ENCODE measurements around the gene PDCD10. TPM values are rescaled to one million over a fixed set of nuclear protein-coding genes. Genes with fewer than 3 reads are reported as not detected.

PDCD10 gene
- 79.5 and 84.6 TPM in 2 replicates for total RNA-seq (2021)
- percentile 97 among the genes with signal in this experiment for Bru-seq, nascent RNA
- BruChase-seq, experiment 1, labeled RNA remaining after a 2-hour chase: percentile 93 among the genes with signal in this experiment
- BruChase-seq, experiment 2, labeled RNA remaining after a 6-hour chase: percentile 85 among the genes with signal in this experiment
- long read RNA-seq, transcript PDCD10-208 (9 exons, 1,360 nt): minor isoform, 33 of 205 reads
- long read RNA-seq, transcript PDCD10-209 (9 exons, 849 nt): minor isoform, 6 of 205 reads
- long read RNA-seq, transcript PDCD10-202 (8 exons, 934 nt): minor isoform, 11 of 205 reads
- long read RNA-seq, transcript PDCD10-218 (8 exons, 1,276 nt): major isoform, 122 of 205 reads
- long read RNA-seq, partial matches to known transcripts: 6 of 205 reads
- long read RNA-seq, other reads (novel, unspliced or antisense): 24 of 205 reads

DNA sequence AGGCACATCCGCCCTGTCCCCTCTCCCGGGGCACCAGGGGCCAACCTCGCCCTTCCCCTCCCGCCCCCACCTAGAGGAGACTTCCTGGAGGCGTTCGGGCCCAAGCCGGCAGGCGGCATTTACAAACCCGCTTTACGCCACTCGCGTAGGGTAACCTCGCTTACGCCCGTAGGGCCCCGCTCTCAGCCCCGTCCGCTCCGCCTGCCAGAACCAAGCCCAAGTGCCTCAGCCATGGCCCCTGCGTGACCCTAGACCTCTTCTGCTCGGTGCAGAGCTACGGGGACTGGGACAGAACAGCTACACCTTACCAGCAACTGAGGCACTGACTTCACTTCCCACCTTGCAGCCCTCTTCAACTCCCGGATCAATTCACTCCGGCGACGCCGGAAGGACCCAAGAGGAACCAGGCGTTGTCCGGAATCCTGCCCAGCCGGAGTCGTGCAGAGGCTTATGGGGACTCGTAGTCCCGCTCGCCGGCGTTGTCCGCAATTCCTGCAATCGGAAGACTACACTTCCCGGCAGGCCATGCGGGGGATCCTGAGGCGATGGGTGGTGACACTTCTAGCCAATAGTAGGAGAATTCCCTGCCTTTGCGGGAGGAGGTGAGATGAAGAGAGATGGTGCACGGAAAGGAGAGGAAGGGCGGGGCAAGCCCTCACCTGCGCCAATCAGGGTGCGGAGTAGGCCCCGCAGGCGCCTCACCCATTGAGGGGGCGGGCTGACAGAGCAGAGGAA, at the start of gene PDCD10:
TSS of gene PDCD10 (minus strand) at position 395 of the 735 bp plus-strand sequence. CDS start 14,735 bp downstream, outside the sequence.
- DNase-seq: peak; percentile 99
- H3K4me1 ChIP-seq (replicated peaks; ENCODE audit: insufficient read depth): peaks cover 29% of the 10 kb centered on the region
- BruUV-seq (replicated peaks): no TSS peak
- H3K4me2 ChIP-seq: peak within 1 kb of the TSS; percentile 89
- H3K27ac ChIP-seq: peak within 1 kb of the TSS; percentile 70
- no peaks in the 10 kb centered on the region for H3K9me3 ChIP-seq (ENCODE audit: insufficient read depth, low read depth)
- H2AFZ ChIP-seq: peak within 1 kb of the TSS; percentile 98
- 0 out of 2 replicates have a peak, but pooled peaks cover 4% of the 10 kb centered on the region for H3K36me3 ChIP-seq (ENCODE audit: low read depth)
- ChIA-PET POLR2A (ENCODE audit: unreplicated experiment) (interaction anchor here (0.6 kb wide), 1 partner anchor 9 kb away, joined by 3 read pairs; no protein-coding TSS in a partner anchor), CTCF (no interaction called here)
- H3K4me3 ChIP-seq: peak within 1 kb of the TSS; percentile 87
- intact Hi-C loops (cut with micrococcal nuclease; ENCODE audit: unreplicated experiment): loop anchor here (1.0 to 5.0 kb wide), 2 partner anchors 327 to 361 kb away; partner anchors contain the start of gene GOLIM4
- no peak for TF ChIP-seq EZH2 (IDR thresholded peaks at IDR 0.05; ENCODE audit: low read depth)
- TF ChIP-seq, protein P1, sequence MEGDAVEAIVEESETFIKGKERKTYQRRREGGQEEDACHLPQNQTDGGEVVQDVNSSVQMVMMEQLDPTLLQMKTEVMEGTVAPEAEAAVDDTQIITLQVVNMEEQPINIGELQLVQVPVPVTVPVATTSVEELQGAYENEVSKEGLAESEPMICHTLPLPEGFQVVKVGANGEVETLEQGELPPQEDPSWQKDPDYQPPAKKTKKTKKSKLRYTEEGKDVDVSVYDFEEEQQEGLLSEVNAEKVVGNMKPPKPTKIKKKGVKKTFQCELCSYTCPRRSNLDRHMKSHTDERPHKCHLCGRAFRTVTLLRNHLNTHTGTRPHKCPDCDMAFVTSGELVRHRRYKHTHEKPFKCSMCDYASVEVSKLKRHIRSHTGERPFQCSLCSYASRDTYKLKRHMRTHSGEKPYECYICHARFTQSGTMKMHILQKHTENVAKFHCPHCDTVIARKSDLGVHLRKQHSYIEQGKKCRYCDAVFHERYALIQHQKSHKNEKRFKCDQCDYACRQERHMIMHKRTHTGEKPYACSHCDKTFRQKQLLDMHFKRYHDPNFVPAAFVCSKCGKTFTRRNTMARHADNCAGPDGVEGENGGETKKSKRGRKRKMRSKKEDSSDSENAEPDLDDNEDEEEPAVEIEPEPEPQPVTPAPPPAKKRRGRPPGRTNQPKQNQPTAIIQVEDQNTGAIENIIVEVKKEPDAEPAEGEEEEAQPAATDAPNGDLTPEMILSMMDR (conservative IDR thresholded peaks at IDR 0.05): no peak
- H3K27me3 ChIP-seq (ENCODE audit: insufficient read depth, low read depth): no peaks in the 10 kb centered on the region
- H3K79me2 ChIP-seq (ENCODE audit: low read depth): peaks cover 47% of the 10 kb centered on the region
- peaks cover 11% of the 10 kb centered on the region; the same call in 1 of the 2 replicates for H3F3A ChIP-seq (ENCODE audit: insufficient read depth, low read depth)
- peaks cover 29% of the 10 kb centered on the region for H4K20me1 ChIP-seq (ENCODE audit: insufficient read depth)
- no peaks in the 10 kb centered on the region for H3K9me2 ChIP-seq (ENCODE audit: insufficient read depth)

DNA sequence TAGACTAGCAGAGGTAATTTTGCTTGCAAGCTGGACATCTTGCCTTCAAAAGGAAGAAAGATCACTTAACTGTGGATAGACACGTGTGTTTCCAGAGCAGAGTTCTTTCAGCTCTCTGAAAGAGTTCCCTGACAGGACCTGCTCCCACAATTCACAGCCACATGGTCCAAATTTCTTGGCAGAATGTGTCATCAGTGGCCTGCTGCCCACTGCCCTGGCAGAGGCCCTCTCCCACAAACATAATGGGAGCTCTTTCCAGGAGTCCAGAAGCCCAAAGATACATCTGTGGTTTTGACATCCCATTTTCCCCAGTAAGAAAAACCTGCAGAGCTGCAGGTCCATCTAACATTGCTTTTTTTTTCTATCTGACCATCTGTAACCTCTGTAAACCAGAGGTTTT, 49.1 kb upstream of the PDCD10 start:
- H3K4me2 ChIP-seq: no peak overlapping the region

More for the DNA sequence above, 49.1 kb upstream of the PDCD10 start:
- no peak for DNase-seq
- H3K79me2 ChIP-seq (ENCODE audit: low read depth): no peaks in the 10 kb centered on the region
- TF ChIP-seq EZH2 (IDR thresholded peaks at IDR 0.05; ENCODE audit: low read depth): no peak
- TF ChIP-seq, protein P1 (conservative IDR thresholded peaks at IDR 0.05): no peak
- H3K27ac ChIP-seq: no peak overlapping the region
- H3K27me3 ChIP-seq (ENCODE audit: insufficient read depth, low read depth): no peaks in the 10 kb centered on the region
- no peaks in the 10 kb centered on the region for H3K4me1 ChIP-seq (replicated peaks; ENCODE audit: insufficient read depth)
- 0 out of 2 replicates have a peak, but pooled peaks cover 4% of the 10 kb centered on the region for H3K9me2 ChIP-seq (ENCODE audit: insufficient read depth)
- no peaks in the 10 kb centered on the region for H3K36me3 ChIP-seq (ENCODE audit: low read depth)
- ChIA-PET POLR2A (ENCODE audit: unreplicated experiment) (no interaction called here), CTCF (no interaction called here)
- H3K9me3 ChIP-seq (ENCODE audit: insufficient read depth, low read depth): no peaks in the 10 kb centered on the region
- no TSS peak for BruUV-seq (replicated peaks)
- no peaks in the 10 kb centered on the region for H4K20me1 ChIP-seq (ENCODE audit: insufficient read depth)
- H3K4me3 ChIP-seq: no peak overlapping the region
- H3F3A ChIP-seq (ENCODE audit: insufficient read depth, low read depth): no peaks in the 10 kb centered on the region
- H2AFZ ChIP-seq: no peak overlapping the region
- intact Hi-C loops (cut with micrococcal nuclease; ENCODE audit: unreplicated experiment): no loop called here
